Omental fat pad (tissue), 4 donors: ENCODE results near the gene CCDC93. TPM values are rescaled to one million over a fixed set of nuclear protein-coding genes. Genes with fewer than 3 reads are reported as not detected.
"Not testable (repeated sequence)": the region's sequence is repeated elsewhere in the genome, so short reads cannot be mapped to it uniquely, and the experiment has no call there.

ENCODE experiments used
- ATAC-seq: fragments of 150-250 bp; one replicate; pipeline ENCODE4 v1.9.1; 2016; ENCODE audit warnings: mild to moderate bottlenecking, moderate library complexity; ENCODE audit not compliant: low FRiP score
- DNase-seq: peaks from one replicate; pipeline ENCODE4 v3.0.0-alpha.2; 2019; ENCODE audit warnings: low spot score
- total RNA-seq, 4 donors: library from RNA; depleted of rRNA; stranded (reverse); fragments of >200 nt; gene quantifications; one replicate each; pipeline ENCODE4 v1.1.0, GENCODE V29; 2016
- TF ChIP-seq, protein P1 (sequence below), 3 donors: fragments of 450-650 bp; IDR thresholded peaks; one replicate each; pipeline ENCODE4 v1.5.1; 2016 to 2017; ENCODE audit warnings: antibody characterized with exemption in 3 of 3, mild to moderate bottlenecking in 3 of 3, moderate library complexity in 2 of 3

CCDC93 gene
- total RNA-seq, 4 donors from 2014 or later = 21.4 to 34.8 (median 22.3) TPM

DNA sequence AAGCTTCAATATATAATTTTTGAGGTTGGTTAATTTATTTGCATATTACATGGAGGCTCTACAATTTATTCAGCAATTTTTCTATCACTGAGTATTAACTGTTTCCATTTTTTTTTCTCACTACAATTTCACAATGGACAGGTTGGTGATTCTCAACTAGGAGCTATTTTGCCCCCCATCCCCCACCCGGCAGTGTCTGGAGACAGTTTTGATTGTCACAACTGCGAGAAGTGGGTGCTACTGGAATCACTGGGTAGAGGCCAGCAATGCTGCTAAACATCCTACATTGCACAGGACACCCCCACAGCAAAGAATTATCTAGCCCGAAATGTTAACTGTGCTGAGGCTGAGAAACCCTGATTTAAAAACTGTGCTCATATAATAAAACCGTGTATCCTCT, 82.6 kb downstream of the CCDC93 start:
- TF ChIP-seq, protein P1, sequence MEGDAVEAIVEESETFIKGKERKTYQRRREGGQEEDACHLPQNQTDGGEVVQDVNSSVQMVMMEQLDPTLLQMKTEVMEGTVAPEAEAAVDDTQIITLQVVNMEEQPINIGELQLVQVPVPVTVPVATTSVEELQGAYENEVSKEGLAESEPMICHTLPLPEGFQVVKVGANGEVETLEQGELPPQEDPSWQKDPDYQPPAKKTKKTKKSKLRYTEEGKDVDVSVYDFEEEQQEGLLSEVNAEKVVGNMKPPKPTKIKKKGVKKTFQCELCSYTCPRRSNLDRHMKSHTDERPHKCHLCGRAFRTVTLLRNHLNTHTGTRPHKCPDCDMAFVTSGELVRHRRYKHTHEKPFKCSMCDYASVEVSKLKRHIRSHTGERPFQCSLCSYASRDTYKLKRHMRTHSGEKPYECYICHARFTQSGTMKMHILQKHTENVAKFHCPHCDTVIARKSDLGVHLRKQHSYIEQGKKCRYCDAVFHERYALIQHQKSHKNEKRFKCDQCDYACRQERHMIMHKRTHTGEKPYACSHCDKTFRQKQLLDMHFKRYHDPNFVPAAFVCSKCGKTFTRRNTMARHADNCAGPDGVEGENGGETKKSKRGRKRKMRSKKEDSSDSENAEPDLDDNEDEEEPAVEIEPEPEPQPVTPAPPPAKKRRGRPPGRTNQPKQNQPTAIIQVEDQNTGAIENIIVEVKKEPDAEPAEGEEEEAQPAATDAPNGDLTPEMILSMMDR (IDR thresholded peaks at IDR 0.05) = no peak
- no peak for ATAC-seq

DNA sequence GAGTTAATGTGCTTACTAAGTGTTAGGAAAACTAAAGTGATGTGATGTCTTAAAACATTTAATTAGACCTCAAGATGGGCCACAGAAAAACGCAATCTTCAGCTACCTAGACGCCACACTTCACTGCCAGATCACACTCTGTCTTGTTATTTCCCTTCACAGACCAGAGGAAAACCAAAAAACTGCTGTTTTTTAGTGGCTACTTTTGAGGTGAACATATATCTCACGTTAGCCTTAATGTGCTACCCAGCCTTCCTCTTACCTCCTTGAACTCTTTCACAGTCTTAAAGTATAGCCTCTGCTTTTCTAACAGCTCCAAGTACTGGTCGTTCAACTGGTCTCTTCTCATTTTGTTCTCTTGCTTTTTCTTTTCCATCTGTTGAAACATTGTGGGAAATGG, 83.1 kb downstream of the CCDC93 start:
- no peak for ATAC-seq
- DNase-seq = no peak

More for the DNA sequence above, 82.6 kb downstream of the CCDC93 start:
- no peak for DNase-seq

DNA sequence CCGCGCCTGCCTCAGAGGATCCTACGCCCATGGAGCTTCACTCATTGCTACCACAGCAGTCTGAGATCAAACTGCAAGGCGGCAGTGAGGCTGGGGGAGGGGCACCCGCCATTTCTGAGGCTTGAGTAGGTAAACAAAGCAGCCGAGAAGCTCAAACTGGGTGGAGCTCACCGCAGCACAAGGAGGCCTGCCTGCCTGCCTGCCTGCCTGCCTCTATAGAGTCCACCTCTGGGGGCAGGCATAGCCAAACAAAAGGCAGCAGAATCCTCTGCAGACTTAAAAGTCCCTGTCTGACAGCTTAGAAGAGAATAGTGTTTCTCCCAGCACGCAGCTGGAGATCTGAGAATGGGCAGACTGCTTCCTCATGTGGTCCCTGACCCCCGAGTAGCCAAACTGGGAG, 90.4 kb downstream of the CCDC93 start:
- ATAC-seq, DNase-seq: not testable (repeated sequence)

More for the DNA sequence above, 83.1 kb downstream of the CCDC93 start:
- TF ChIP-seq, protein P1 (IDR thresholded peaks at IDR 0.05) = no peak

DNA sequence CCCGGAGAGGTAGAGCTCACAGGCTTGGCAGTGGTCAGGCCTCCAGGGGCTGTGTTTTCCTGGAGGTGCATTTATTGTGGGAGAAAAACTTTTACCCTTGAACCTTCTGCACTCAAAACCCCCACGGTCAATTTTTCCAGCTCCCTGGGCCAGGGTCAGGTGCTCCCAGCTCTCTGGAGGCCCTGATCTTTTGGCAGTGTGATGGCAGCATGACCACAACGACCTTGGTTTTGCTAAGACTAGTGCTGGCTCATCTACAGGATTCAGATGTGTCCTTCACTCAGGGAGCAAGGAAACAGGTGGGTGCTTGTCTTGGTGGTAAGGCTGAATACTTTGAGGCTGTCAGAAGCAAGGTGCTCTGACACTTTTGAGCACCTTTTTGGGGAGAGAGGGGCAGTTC, 92.3 kb downstream of the CCDC93 start:
- DNase-seq (no peak), ATAC-seq (no peak)
- TF ChIP-seq, protein P1 (IDR thresholded peaks at IDR 0.05) = no peak

DNA sequence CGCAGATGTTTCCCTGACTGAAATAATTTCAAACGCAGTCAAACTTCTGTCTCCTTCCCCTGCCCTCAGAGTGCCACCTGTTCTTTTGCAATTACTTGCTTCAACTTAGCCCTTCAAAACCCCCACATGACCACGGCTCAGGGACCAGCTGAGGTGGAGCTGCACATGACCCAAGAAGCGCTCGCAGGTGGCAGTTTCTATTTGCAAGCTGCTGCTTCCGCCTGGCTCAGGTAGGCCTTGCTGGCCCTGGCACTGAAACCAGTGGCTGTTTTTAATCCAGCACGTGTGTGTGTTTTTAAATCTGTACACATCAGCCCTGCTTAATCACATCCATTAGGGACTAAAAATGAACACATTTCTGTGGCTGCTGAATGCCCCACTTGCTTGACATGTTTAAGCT, 95.3 kb downstream of the CCDC93 start:
- DNase-seq = no peak
- no peak for ATAC-seq
- TF ChIP-seq, protein P1 (IDR thresholded peaks at IDR 0.05) = no peak

DNA sequence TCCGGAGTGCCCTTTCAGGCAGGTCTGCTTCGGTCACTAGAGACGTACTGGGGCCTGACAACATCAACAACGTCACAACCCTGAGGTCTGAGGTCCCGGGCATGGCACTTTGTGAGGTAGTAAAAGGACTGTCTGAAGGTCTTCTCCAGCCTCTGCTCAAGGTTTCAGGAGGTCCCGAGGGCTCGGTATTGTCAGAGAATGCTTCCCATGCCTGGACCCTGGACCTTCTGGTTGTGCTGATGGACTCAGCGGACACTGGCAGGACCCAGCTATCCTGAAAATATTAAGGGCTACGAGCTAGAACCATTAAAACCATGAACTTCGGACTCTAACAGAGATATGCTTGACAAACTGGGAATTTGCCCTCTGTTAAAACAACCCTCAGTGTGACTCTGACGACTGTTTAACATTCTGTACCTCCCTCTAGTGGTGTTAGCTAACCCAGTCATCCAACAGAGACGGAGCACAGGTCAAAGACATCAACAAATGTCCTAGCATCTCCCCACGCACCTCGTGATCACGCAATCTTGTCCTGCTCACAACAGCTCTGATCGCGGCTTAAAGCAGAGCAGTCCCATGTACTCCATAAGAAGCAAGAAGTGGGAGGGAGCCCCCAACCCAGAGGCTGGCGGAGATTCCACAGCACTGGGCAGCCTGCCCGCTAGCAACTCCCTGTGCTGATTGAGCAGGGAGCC, 96.5 kb downstream of the CCDC93 start:
- no peak for ATAC-seq
- TF ChIP-seq, protein P1 (IDR thresholded peaks at IDR 0.05) = no peak
- DNase-seq = no peak

DNA sequence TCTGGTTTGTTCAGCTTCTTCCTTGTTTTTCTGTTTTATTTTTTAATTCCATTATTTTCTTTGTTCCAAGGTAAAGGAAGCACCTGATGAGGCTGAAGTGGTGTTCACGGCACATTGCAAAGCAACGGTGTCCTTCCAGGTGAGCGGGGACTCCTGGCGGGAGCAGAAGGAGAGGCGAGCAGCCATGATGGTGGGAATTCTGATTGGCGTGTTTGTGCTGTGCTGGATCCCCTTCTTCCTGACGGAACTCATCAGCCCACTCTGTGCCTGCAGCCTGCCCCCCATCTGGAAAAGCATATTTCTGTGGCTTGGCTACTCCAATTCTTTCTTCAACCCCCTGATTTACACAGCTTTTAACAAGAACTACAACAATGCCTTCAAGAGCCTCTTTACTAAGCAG, 110.9 kb downstream of the CCDC93 start:
- TF ChIP-seq, protein P1 (IDR thresholded peaks at IDR 0.05) = no peak
- ATAC-seq (no peak), DNase-seq (no peak)
